ENCODE measurements around the gene LNPK.
"Not testable (repeated sequence)": the region's sequence is repeated elsewhere in the genome, so short reads cannot be mapped to it uniquely, and the experiment has no call there.

- TF ChIP-seq EP300, POLR2A, CTCF, POLR2AphosphoS5 (IDR thresholded peaks at IDR 0.05): not testable (repeated sequence)
Observed at GRCh38 chr2:175963171-175963570, 38.9 kb downstream of the LNPK start.
